ENCODE results near the gene STARD7.

Gene STARD7

GRCh38 chr2:96198921-96199320 is 9.7 kb downstream of the STARD7 start:
- no peak for DNase-seq (ENCODE audit: low read depth in 2 of 2)

- no peak for DNase-seq (ENCODE audit: low read depth in 2 of 2)
Observed at GRCh38 chr2:96197546-96198255, 10.9 kb downstream of the STARD7 start.

- DNase-seq (ENCODE audit: low read depth in 2 of 2): no peak
Observed at GRCh38 chr2:96195410-96196066, 13.1 kb downstream of the STARD7 start.

- DNase-seq (ENCODE audit: low read depth in 2 of 2): no peak
Observed at GRCh38 chr2:96191937-96192670, 16.5 kb downstream of the STARD7 start.

- no peak for DNase-seq (ENCODE audit: low read depth in 2 of 2)
Observed at GRCh38 chr2:96188821-96189526, 19.7 kb downstream of the STARD7 start.

- no peak for DNase-seq (ENCODE audit: low read depth in 2 of 2)
Observed at GRCh38 chr2:96186562-96186961, 22.1 kb downstream of the STARD7 start.

GRCh38 chr2:96185516-96185915 is 23.1 kb downstream of the STARD7 start:
- DNase-seq (ENCODE audit: low read depth in 2 of 2): no peak

- DNase-seq (ENCODE audit: low read depth in 2 of 2): no peak
Observed at GRCh38 chr2:96184989-96185388, 23.6 kb downstream of the STARD7 start.

- no peak for DNase-seq (ENCODE audit: low read depth in 2 of 2)
Observed at GRCh38 chr2:96184188-96184587, 24.4 kb downstream of the STARD7 start.

GRCh38 chr2:96181529-96181928 is 27.1 kb downstream of the STARD7 start:
- no peak for DNase-seq (ENCODE audit: low read depth in 2 of 2)

GRCh38 chr2:96180521-96180920 is 28.1 kb downstream of the STARD7 start:
- DNase-seq (ENCODE audit: low read depth in 2 of 2): no peak

- DNase-seq (ENCODE audit: low read depth in 2 of 2): no peak
Observed at GRCh38 chr2:96180002-96180401, 28.6 kb downstream of the STARD7 start.

GRCh38 chr2:96176661-96177060 is 32.0 kb downstream of the STARD7 start:
- DNase-seq (ENCODE audit: low read depth in 2 of 2): no peak

GRCh38 chr2:96175951-96176350 is 32.7 kb downstream of the STARD7 start:
- DNase-seq (ENCODE audit: low read depth in 2 of 2): no peak

GRCh38 chr2:96174251-96175144 is 34.1 kb downstream of the STARD7 start:
- peak; percentile 70 to 80 for DNase-seq (ENCODE audit: low read depth in 2 of 2)

- DNase-seq (ENCODE audit: low read depth in 2 of 2): no peak
Observed at GRCh38 chr2:96171831-96172230, 36.8 kb downstream of the STARD7 start.

GRCh38 chr2:96170626-96171025 is 38.0 kb downstream of the STARD7 start:
- DNase-seq (ENCODE audit: low read depth in 2 of 2): no peak

- no peak for DNase-seq (ENCODE audit: low read depth in 2 of 2)
Observed at GRCh38 chr2:96169868-96170507, 38.6 kb downstream of the STARD7 start.

- no peak for DNase-seq (ENCODE audit: low read depth in 2 of 2)
Observed at GRCh38 chr2:96167407-96168013, 41.1 kb downstream of the STARD7 start.

All from stimulated activated CD4-positive, alpha-beta T cell treated with anti-CD3 and anti-CD28 coated beads, Interleukin-15, amount 100 ng/mL, for 48 hours (primary cell).